GM21528 (cell line): ENCODE measurements around the gene CNTRL.

ENCODE experiments used
- ATAC-seq: cut with Tn5 transposase; IDR thresholded peaks from one replicate; pipeline ENCODE4 v1.9.1; 2021; ENCODE audit warnings: mild to moderate bottlenecking, moderate library complexity; ENCODE audit not compliant: unreplicated experiment, low FRiP score

CNTRL gene

GRCh38 chr9:121199921-121200320, 125.2 kb downstream of the CNTRL start:
- ATAC-seq, result no peak

DNA sequence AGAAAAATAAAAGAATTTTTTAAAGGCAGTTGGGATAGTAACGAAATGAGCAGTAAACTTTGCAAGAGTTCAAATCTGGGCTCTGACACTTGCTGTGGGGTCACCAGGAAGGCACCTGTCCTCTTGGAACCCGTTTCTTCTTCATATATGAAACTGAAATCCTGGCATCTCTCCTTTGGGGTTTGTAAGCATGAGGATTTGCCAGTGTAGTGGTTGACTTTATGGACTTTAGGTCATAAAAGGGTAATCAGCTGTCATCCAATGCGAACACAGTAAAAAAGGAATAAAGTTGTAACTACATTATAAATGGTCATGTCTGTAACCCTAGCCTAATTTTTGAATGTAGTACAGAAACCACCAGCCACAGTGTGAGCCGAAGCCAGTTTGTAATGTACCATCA, 125.6 kb downstream of the CNTRL start:
- ATAC-seq, result no peak

GRCh38 chr9:121201045-121201737, 126.4 kb downstream of the CNTRL start:
- ATAC-seq, result peak; percentile 30

DNA sequence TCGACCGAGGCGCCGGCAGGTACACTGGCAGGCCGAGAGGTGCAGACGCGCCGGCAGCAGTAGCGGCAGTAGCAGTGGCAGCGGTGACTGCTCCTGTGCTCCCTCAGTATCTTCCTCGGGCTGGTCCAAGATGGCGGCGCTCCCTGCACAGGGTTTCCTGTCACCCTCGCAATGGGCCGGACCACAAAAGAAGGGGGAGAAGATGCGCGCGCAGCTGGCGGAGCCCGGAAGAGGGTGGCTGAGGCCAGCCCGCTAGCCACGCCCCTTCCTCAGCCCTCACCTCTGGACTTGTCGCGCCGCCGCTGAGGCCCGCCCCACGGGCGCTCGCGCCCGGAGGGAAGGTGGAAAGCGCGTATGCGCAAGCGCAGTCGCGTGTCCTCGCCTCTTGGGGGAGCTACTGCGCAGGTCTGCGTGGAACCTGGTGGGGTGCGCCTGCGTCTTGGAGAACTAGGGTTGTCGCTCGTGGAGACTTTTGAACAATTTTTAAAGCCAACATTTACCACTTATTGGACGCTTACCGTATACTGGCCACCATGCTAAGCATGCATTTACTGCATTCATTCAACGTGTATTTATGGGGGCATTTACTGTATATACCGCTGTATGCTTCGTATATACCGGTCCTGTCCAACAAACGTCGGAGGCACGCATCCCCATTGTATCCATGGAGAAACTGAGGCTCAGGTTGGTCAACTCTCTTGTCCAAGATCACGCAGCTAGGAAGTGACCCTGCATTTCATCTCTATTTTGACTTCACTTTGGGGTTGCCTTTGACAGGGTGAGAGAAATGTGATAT, 127.2 kb downstream of the CNTRL start, which contains the start of gene RAB14:
Gene RAB14 (minus strand): TSS at position 132 of the 796 bp plus-strand sequence. CDS start 8,457 bp downstream, outside the sequence.
- ATAC-seq, result peak; percentile 83

GRCh38 chr9:121204121-121204520, 129.4 kb downstream of the CNTRL start:
- no peak for ATAC-seq

- no peak for ATAC-seq
Measured at GRCh38 chr9:121204611-121205010, 129.9 kb downstream of the CNTRL start.

GRCh38 chr9:121206516-121207370, 132.0 kb downstream of the CNTRL start:
- no peak for ATAC-seq

DNA sequence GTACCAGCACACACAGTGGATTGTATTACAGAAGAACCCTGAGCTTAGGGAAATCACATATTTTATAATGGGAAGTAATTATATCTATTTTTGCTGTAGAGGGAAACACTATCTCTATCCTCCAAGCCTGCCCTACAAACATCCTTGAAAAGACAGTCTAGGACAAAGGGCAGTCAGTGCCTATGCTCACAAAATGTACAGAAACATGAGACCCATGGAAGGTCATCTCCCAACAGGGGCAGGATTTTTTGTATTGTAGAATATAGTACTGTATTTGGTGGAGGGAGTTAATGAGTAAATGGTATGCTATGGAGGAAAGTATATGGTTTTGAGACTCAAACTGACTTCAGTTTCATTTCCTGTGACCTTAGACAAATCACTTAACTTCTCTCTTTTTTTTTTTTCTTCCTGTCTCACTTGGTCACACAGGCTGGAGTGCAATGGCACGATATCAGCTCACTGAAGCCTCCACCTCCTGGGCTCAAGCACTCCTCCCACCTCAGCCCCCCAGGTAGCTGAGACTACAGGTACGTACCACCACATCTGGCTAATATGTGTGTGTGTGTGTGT, 132.7 kb downstream of the CNTRL start:
- peak; percentile 88 for ATAC-seq

GRCh38 chr9:121210536-121210935, 135.8 kb downstream of the CNTRL start:
- no peak for ATAC-seq

GRCh38 chr9:121213136-121213806, 138.5 kb downstream of the CNTRL start:
- no peak for ATAC-seq

- ATAC-seq, result no peak
Measured at GRCh38 chr9:121214005-121214404, 139.2 kb downstream of the CNTRL start.

DNA sequence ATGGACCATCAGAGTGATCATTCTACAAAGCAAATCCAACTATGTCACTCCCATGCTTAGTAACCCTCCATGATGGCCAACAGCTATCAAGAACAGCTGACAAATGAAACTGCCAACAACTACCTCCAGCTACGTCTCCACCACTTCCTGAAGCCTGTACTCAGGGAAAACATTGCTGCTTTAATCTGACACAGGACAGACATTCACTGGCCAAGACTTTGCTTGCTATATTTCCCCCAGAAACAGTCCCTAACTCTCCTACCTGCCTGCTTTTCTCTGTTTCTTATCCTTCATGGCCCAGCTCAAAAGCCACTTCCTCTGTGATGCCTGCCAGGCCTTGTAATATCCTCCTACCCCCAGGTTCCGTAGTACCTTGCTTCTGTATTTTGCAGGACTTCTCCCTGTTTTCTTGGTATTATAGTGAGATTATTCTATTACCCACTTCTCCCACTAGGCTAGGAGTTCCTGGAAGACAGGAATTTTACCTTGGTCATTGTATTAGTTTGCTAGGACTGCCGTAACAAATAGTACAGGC, 141.6 kb downstream of the CNTRL start:
- ATAC-seq, result no peak

DNA sequence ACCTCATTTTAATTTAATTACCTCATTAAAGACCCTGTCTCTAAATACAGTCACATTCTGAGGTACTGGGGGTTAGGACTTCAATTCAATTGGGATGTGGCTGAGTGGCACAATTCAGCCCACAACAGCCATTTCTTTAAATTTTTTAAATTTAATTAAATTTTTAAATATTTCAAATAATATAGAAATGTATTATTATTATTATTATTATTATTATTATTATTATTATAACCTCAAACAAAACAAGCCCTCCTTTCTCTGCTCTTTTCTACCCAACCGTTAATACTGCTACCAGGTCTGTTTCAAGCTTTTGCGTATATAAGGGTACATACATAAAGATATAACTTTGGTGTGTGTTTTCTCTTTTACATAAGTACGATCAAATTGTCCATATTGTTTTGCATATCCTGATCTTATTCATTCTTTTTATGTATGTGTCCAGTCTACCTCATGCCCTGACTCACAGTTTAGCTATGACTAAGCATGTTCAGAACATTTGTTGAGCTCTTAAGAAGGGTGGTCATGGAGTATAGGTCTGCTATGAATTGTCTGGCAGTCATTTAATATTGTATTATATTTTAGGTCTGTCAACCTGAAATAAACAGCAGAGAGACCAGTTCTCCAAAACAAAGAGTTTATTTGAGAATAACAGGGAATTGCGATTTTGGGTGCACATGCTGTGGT, 143.0 kb downstream of the CNTRL start:
- ATAC-seq, result no peak

GRCh38 chr9:121218357-121219027, 143.7 kb downstream of the CNTRL start:
- no peak for ATAC-seq

- ATAC-seq, result no peak
Measured at GRCh38 chr9:121219530-121219929, 144.8 kb downstream of the CNTRL start.

GRCh38 chr9:121220996-121221663, 146.4 kb downstream of the CNTRL start:
- no peak for ATAC-seq

- no peak for ATAC-seq
Measured at GRCh38 chr9:121221664-121222055, 146.9 kb downstream of the CNTRL start.

DNA sequence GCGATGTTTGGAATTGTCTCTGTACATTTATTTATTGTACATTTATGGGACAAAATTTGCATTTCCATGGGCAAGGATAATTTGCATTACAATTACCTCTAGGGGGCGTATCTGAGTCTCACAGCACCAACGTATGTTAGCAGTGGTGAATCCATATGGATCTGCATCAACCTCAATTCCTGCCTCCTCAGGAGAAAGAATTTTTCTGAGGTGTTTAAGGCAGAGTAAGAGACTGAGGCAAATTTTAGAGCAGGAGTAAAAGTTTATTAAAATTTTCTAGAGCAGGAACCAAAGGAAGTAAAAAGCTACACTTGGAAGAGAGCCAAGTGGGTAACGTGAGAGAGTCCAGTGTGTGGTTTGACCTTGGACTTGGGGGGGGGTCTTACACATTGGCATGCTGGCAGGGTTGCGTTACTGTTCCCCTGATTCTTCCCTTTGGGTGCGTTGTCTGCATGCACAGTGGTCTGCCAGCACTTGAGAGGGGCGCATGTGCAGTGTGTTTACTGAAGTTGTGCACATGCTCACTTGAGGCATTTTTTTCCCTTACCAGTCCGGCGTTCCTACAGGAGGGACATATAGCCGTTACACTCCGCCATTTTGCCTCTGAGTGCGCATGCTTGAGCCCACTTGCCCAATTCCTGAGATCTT, 147.9 kb downstream of the CNTRL start:
- no peak for ATAC-seq
